Sigmoid colon (tissue), 7 donors: Measurements from ENCODE around the gene ATP5ME. TPM values are rescaled to one million over a fixed set of nuclear protein-coding genes. Genes with fewer than 3 reads are reported as not detected.

Experiments used
- DNase-seq: peaks from one replicate; pipeline ENCODE4 v3.0.0-alpha.2; 2019
- H3K27ac ChIP-seq, 4 donors: fragments of 200-600 bp; sonication (generic); one replicate each; pipeline ENCODE4 v1.5.1; 2016 to 2019; ENCODE audit warnings: mild to moderate bottlenecking in 1 of 4
- H3K27me3 ChIP-seq, 3 donors: fragments of 200-600 bp; sonication (generic); one replicate each; pipeline ENCODE4 v1.5.1; 2019; ENCODE audit warnings: mild to moderate bottlenecking in 1 of 3
- H3K36me3 ChIP-seq, 4 donors: fragments of 200-600 bp; sonication (generic); one replicate each; pipeline ENCODE4 v1.5.1; 2016 to 2019
- H3K4me1 ChIP-seq, 4 donors: fragments of 200-600 bp; sonication (generic); one replicate each; pipeline ENCODE4 v1.5.1; 2017 to 2019
- H3K4me3 ChIP-seq, 4 donors: fragments of 200-600 bp; sonication (generic); one replicate each; pipeline ENCODE4 v1.5.1; 2017 to 2019; ENCODE audit warnings: mild to moderate bottlenecking in 2 of 4, moderate library complexity in 1 of 4
- H3K9me3 ChIP-seq, 4 donors: fragments of 200-600 bp in 3 of 4; sonication (generic) in 3 of 4; one replicate each; pipeline versions ENCODE4 v1.5.1 to v1.6.1; 2013 to 2019
- EP300 ChIP-seq, 4 donors: sonication (generic); formaldehyde crosslinking; IDR thresholded peaks; one replicate each; pipeline ENCODE4 v1.6.1; 2017; ENCODE audit warnings: antibody characterized with exemption in 4 of 4
- POLR2A ChIP-seq, 2 donors: fragments of 450-650 bp; IDR thresholded peaks; one replicate each; pipeline ENCODE4 v1.6.1; 2016; ENCODE audit warnings: antibody characterized with exemption in 2 of 2, mild to moderate bottlenecking in 2 of 2, moderate library complexity in 2 of 2
- POLR2AphosphoS5 ChIP-seq, 4 donors: sonication (generic); formaldehyde crosslinking; IDR thresholded peaks; one replicate each; pipeline ENCODE4 v1.6.1; 2017; ENCODE audit warnings: antibody characterized with exemption in 4 of 4
- WGBS, 2 donors: extraction: QIAGEN DNeasy Blood & Tissue Kit; methylation state at CpG; one replicate each; pipeline ENCODE4 v1.1.7; 2013; 5-methylcytosine and 5-hydroxymethylcytosine counted together
- intact Hi-C: fragments of 100-400 bp; cut with DNase I; formaldehyde crosslinking; loops from one replicate; pipeline ENCODE4 v1.15.1; 2023
- polyA plus RNA-seq, 3 donors: library from polyadenylated mRNA; stranded (reverse); fragments of 200-250 nt; gene quantifications; one replicate each; pipeline ENCODE4 v1.2.3, GENCODE V29; 2013
- total RNA-seq, 4 donors: library from RNA; depleted of rRNA; stranded (reverse); fragments of >200 nt; gene quantifications; one replicate each; pipeline ENCODE4 v1.1.0, GENCODE V29; 2016
- TF ChIP-seq, protein P1 (sequence below), 4 experiments: fragments of 450-650 bp in 3 of 4; fragments of 200-600 bp in 1 of 4; IDR thresholded peaks; one replicate each; pipeline ENCODE4 v1.5.1; 2016 to 2019; ENCODE audit warnings: antibody characterized with exemption in 4 of 4, mild to moderate bottlenecking in 3 of 4, moderate library complexity in 2 of 4
- donor health status: healthy with polysubstance abuse.
- donor health status: Bipolar disorder and iron deficiency.
- donor health status: healthy.

ATP5ME gene
- total and polyA plus RNA-seq, 7 donors: 104 to 1,302 (median 244) TPM

DNA sequence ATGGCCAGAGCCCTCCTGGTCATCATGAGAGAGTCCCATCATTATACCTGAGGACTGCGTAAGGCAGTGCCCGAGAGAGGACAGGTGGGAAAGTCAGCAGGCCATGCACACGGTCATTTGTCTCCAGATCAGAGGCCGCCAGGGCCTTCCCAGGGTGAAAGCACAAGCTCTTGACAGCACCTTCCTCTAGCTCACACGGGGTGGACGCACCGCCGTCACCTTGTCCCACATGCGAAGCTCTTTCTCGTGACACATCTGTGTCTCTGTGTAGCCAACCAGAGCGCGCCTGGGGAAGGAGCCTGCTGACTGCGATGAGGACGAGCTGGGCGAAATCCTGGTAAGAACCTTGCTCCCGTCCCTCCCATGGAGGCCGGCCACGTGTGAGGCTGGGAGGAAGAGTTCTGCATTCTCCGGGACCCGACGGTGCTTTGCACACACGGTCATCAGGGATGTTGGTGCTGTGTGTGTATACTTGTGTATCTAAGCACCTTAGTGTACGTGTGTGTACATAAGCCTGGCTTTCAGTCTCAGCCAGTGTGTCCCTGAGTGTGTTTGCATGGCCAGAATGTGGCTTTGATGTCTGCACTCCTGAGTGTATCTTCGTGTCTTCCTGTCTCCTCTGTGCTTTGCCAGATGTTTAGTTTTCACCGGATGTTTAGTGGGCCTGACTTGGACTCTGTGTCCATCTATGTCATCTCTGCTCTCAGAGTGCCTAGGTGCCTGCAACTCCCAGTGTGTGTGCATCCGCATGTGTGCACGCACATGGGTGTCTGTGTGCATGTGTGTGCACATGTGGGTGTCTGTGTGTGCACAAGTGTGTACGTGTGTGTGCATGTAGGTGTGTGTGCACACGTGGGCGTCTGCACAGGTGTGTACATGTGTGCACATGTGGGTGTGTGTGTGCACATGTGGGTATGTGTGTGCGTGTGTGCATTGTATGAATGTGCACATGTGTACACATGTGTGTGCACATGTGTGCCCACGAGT is 15.1 kb downstream of the ATP5ME start:
- Histone ChIP-seq H3K4me3 (no peak overlapping the region), H3K27ac (no peak overlapping the region), H3K4me1 (peaks cover 0 to 11% (median 10%) of the 10 kb centered on the region in 4 donors), H3K9me3 (no peaks in the 10 kb centered on the region), H3K27me3 (peaks cover 0 to 27% (median 15%) of the 10 kb centered on the region in 3 donors), H3K36me3 (no peaks in the 10 kb centered on the region)
- intact Hi-C loops: no loop called here
- peak; percentile 47 for DNase-seq
- TF ChIP-seq, protein P1, sequence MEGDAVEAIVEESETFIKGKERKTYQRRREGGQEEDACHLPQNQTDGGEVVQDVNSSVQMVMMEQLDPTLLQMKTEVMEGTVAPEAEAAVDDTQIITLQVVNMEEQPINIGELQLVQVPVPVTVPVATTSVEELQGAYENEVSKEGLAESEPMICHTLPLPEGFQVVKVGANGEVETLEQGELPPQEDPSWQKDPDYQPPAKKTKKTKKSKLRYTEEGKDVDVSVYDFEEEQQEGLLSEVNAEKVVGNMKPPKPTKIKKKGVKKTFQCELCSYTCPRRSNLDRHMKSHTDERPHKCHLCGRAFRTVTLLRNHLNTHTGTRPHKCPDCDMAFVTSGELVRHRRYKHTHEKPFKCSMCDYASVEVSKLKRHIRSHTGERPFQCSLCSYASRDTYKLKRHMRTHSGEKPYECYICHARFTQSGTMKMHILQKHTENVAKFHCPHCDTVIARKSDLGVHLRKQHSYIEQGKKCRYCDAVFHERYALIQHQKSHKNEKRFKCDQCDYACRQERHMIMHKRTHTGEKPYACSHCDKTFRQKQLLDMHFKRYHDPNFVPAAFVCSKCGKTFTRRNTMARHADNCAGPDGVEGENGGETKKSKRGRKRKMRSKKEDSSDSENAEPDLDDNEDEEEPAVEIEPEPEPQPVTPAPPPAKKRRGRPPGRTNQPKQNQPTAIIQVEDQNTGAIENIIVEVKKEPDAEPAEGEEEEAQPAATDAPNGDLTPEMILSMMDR (IDR thresholded peaks at IDR 0.05): no peak
- no peak for TF ChIP-seq POLR2A (IDR thresholded peaks at IDR 0.05)
- no peak for TF ChIP-seq POLR2AphosphoS5 (IDR thresholded peaks at IDR 0.05)
- no peak for TF ChIP-seq EP300 (IDR thresholded peaks at IDR 0.05)
- WGBS, 2 donors: 86 to 93% methylated on average over 32 of the region's 32 CpGs

DNA sequence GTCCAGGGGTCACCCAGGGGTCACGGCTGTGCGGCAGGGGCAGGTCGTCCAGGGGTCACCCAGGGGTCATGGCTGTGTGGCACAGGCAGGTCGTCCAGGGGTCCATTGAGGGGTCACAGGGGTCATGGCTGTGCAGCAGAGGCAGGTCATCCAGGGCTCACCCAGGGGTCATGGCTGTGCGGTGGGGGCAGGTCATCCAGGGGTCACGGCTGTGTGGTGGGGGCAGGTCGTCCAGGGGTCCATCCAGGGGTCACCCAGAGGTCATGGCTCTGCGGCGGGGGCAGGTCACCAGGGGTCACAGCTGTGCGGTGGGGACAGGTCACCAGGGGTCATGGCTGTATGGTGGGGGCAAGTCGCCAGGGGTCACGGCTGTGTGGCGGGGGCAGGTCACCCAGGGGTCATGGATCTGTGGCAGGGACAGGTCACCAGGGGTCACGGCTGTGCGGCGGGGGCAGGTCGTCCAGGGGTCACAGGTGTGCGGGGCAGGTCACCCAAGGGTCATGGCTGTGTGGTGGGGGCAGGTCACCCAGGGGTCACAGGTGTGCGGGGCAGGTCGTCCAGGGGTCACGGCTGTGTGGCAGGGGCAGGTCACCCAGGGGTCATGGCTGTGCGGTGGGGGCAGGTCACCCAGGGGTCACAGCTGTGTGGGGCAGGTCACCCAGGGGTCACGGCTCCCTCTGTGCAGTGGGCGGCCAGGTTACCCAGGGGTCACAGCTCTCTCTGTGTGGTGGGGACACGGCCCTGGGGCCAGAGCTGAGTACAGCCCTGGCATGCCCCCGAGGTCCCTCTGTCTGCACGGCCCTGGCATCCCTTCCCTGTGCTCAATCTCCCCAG is 16.0 kb downstream of the ATP5ME start:
- TF ChIP-seq POLR2A (IDR thresholded peaks at IDR 0.05): no peak
- no peak for TF ChIP-seq POLR2AphosphoS5 (IDR thresholded peaks at IDR 0.05)
- TF ChIP-seq EP300 (IDR thresholded peaks at IDR 0.05): no peak
- TF ChIP-seq, protein P1 (IDR thresholded peaks at IDR 0.05): no peak
- 72 to 88% methylated on average over 27 of the region's 27 CpGs for WGBS, 2 donors

DNA sequence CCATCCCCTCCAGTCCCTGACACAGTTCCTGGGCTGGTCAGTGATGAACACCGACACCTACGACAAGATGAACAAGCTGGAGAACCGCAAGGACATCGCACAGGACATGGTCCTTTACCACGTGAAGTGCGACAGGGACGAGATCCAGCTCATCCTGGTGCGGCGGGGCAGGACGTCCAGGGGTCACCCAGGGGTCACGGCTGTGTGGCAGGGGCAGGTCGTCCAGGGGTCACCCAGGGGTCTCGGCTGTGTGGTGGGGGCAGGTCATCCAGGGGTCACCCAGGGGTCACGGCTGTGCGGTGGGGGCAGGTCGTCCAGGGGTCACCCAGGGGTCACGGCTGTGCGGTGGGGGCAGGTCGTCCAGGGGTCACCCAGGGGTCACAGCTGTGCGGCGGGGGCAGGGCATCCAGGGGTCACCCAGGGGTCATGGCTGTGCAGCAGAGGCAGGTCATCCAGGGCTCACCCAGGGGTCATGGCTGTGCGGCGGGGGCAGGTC is 16.7 kb downstream of the ATP5ME start:
- H3K36me3 ChIP-seq: no peaks in the 10 kb centered on the region
- TF ChIP-seq POLR2A (IDR thresholded peaks at IDR 0.05) (no peak), POLR2AphosphoS5 (IDR thresholded peaks at IDR 0.05) (no peak), EP300 (IDR thresholded peaks at IDR 0.05) (no peak)
- TF ChIP-seq, protein P1 (IDR thresholded peaks at IDR 0.05): no peak
- peak; percentile 61 for DNase-seq
- 71 to 82% methylated on average over 23 of the region's 23 CpGs for WGBS, 2 donors
- intact Hi-C loops: no loop called here
- H3K27ac ChIP-seq: no peak overlapping the region
- peaks cover 0 to 16% (median 5%) of the 10 kb centered on the region in 3 donors for H3K27me3 ChIP-seq
- H3K4me1 ChIP-seq: no peaks in the 10 kb centered on the region
- no peak overlapping the region for H3K4me3 ChIP-seq
- no peaks in the 10 kb centered on the region for H3K9me3 ChIP-seq

More for the DNA sequence above, 16.0 kb downstream of the ATP5ME start:
- Histone ChIP-seq H3K36me3 (no peaks in the 10 kb centered on the region), H3K4me1 (peaks cover 0 to 2% (median under 1%) of the 10 kb centered on the region in 4 donors), H3K4me3 (no peak overlapping the region), H3K9me3 (no peaks in the 10 kb centered on the region), H3K27me3 (peaks cover 0 to 18% (median 6%) of the 10 kb centered on the region in 3 donors), H3K27ac (no peak overlapping the region)
- intact Hi-C loops: no loop called here
- peak; percentile 66 for DNase-seq

DNA sequence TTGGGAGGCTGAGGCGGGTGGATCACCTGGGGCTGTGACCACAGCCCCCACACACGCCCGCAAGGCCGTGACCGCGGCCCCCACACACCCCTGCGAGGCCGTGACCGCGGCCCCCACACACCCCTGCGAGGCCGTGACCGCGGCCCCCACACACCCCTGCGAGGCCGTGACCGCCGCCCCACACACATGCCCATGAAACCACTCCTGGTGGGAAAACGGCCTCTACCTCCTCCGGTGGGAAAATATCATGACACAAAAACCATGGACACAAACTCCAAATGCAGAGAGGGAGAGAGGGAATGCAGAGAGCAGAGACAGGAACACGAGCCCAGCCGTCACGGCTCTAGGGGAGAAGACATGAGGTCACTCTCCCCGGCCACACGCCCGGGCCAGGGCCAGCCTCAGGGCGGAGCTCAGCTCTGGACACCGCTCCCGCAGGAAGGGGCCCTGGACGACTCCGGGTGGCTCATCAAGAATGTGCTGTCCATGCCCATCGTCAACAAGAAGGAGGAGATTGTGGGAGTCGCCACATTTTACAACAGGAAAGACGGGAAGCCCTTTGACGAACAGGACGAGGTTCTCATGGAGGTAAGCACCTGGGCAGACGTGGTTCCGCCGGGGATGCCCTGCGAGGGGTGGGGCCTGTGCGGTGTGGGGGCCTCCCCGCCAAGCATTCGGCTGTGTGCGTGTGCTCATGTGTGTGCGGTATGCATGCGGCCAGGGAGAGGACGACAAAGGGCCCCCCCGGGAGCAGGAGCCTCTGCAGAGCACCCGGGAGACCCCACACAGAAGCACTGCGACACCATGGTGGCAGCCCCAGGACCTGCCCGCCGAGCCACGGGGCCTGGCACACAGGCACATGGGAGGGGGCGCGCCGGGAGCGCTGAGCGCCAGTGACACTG is 17.4 kb downstream of the ATP5ME start:
- intact Hi-C loops: no loop called here
- WGBS, 2 donors: 50 to 71% methylated on average over 58 of the region's 58 CpGs
- TF ChIP-seq EP300 (IDR thresholded peaks at IDR 0.05): no peak
- TF ChIP-seq POLR2AphosphoS5 (IDR thresholded peaks at IDR 0.05): no peak
- TF ChIP-seq, protein P1 (IDR thresholded peaks at IDR 0.05): no peak
- no peak for TF ChIP-seq POLR2A (IDR thresholded peaks at IDR 0.05)
- H3K27me3 ChIP-seq: peaks cover 0 to 20% (median 0%) of the 10 kb centered on the region in 3 donors
- H3K9me3 ChIP-seq: no peaks in the 10 kb centered on the region
- DNase-seq: no peak
- no peaks in the 10 kb centered on the region for H3K36me3 ChIP-seq
- no peaks in the 10 kb centered on the region for H3K4me1 ChIP-seq
- H3K27ac ChIP-seq: no peak overlapping the region
- no peak overlapping the region for H3K4me3 ChIP-seq
